Karpas-422 (cell line): Measurements from ENCODE around the gene DPP6. TPM values are rescaled to one million over a fixed set of nuclear protein-coding genes. Genes with fewer than 3 reads are reported as not detected.

Experiments used
- DNase-seq: peaks from one replicate; pipeline ENCODE4 v3.0.0-alpha.2; 2015
- H2AFZ ChIP-seq: fragments of 200-600 bp; sonication (generic); 2 replicates; pipeline ENCODE4 v1.6.1; 2014; ENCODE audit warnings: antibody characterized with exemption, low read length, mixed read lengths
- H3K27ac ChIP-seq: fragments of 200-600 bp; sonication (generic); 2 replicates; pipeline ENCODE4 v1.5.1; 2014; ENCODE audit warnings: mild to moderate bottlenecking, low read length, moderate library complexity
- H3K27me3 ChIP-seq: fragments of 200-600 bp; sonication (generic); 2 replicates; pipeline ENCODE4 v1.6.1; 2014; ENCODE audit warnings: low read length, mixed read lengths
- H3K36me3 ChIP-seq: fragments of 200-600 bp; sonication (generic); 2 replicates; pipeline ENCODE4 v1.6.1; 2014; ENCODE audit warnings: low read length, mixed read lengths; ENCODE audit not compliant: insufficient read depth
- H3K4me1 ChIP-seq: fragments of 200-600 bp; sonication (generic); 2 replicates; pipeline ENCODE4 v1.6.1; 2014; ENCODE audit warnings: mild to moderate bottlenecking, low read length, mixed read lengths
- H3K4me2 ChIP-seq: fragments of 200-600 bp; sonication (generic); 2 replicates; pipeline ENCODE4 v1.6.1; 2014; ENCODE audit warnings: low read length, low read depth, mild to moderate bottlenecking; ENCODE audit not compliant: poor library complexity, severe bottlenecking
- H3K4me3 ChIP-seq: fragments of 200-600 bp; sonication (generic); 2 replicates; pipeline ENCODE4 v1.5.1; 2014; ENCODE audit warnings: mild to moderate bottlenecking, antibody characterized with exemption, low read length, mixed read lengths
- H3K79me2 ChIP-seq: fragments of 200-600 bp; sonication (generic); 2 replicates; pipeline ENCODE4 v1.6.1; 2014; ENCODE audit warnings: mild to moderate bottlenecking, low read length, mixed read lengths
- H3K9ac ChIP-seq: fragments of 200-600 bp; sonication (generic); 2 replicates; pipeline ENCODE4 v1.6.0; 2014; ENCODE audit warnings: low read length
- H3K9me2 ChIP-seq: fragments of 200-600 bp; sonication (generic), shearing (Covaris generic); replicated peaks from 2 replicates; pipeline ENCODE4 v1.6.0; 2014; ENCODE audit warnings: mild to moderate bottlenecking, low read length, moderate library complexity; ENCODE audit not compliant: insufficient read depth
- H3K9me3 ChIP-seq: fragments of 300-700, 200-600 bp; sonication (generic); 2 replicates; pipeline ENCODE4 v1.6.1; 2014; ENCODE audit warnings: low read length, mixed read lengths
- H4K20me1 ChIP-seq: fragments of 200-600 bp; sonication (generic); 2 replicates; pipeline ENCODE4 v1.6.1; 2014; ENCODE audit warnings: mild to moderate bottlenecking, antibody characterized with exemption, low read length, low read depth; ENCODE audit not compliant: insufficient read depth
- total RNA-seq: library from RNA; depleted of rRNA; stranded (reverse); fragments of >200 nt; shearing (Covaris generic); gene quantifications from 2 replicates; pipeline ENCODE4 v1.2.3, GENCODE V29; 2014; ENCODE audit warnings: low replicate concordance

The DPP6 gene
- total RNA-seq, 1 experiment from 2014 or later: not detected

GRCh38 chr7:154680894-154681659 is 628.9 kb downstream of the DPP6 start:
- Histone ChIP-seq H3K9ac (no peak overlapping the region), H3K27me3 (no peaks in the 10 kb centered on the region), H3K27ac (no peak overlapping the region), H3K79me2 (no peaks in the 10 kb centered on the region), H3K36me3 (no peaks in the 10 kb centered on the region), H2AFZ (no peak overlapping the region), H4K20me1 (no peaks in the 10 kb centered on the region), H3K4me1 (no peaks in the 10 kb centered on the region), H3K4me2 (no peak overlapping the region), H3K4me3 (no peak overlapping the region), H3K9me3 (no peaks in the 10 kb centered on the region), H3K9me2 (no peaks in the 10 kb centered on the region)
- DNase-seq: no peak

DNA sequence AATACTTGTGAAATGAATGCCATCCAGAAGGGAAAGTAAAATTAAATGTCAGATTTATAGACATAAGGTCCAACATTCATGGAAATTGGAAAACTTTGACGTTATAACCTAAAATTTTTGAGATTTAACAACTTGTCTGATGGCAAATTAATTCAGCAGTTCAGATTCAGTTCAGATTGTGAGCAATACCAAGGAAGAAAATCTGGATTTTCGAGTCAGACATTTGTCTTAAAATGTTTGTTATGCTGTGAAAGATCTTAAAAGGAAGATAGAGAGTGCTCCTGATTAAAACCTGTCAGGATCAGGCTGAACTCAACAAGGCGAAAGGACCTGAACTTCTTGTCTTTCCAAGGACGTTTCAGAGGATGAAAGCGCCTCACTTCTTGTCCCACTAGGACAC is 629.8 kb downstream of the DPP6 start:
- Histone ChIP-seq H3K36me3 (no peaks in the 10 kb centered on the region), H2AFZ (no peak overlapping the region), H3K9me2 (no peaks in the 10 kb centered on the region), H3K9me3 (no peaks in the 10 kb centered on the region), H3K4me3 (no peak overlapping the region), H3K79me2 (no peaks in the 10 kb centered on the region), H3K4me1 (no peaks in the 10 kb centered on the region), H3K27me3 (no peaks in the 10 kb centered on the region), H3K9ac (no peak overlapping the region), H4K20me1 (no peaks in the 10 kb centered on the region), H3K27ac (no peak overlapping the region), H3K4me2 (no peak overlapping the region)
- no peak for DNase-seq

DNA sequence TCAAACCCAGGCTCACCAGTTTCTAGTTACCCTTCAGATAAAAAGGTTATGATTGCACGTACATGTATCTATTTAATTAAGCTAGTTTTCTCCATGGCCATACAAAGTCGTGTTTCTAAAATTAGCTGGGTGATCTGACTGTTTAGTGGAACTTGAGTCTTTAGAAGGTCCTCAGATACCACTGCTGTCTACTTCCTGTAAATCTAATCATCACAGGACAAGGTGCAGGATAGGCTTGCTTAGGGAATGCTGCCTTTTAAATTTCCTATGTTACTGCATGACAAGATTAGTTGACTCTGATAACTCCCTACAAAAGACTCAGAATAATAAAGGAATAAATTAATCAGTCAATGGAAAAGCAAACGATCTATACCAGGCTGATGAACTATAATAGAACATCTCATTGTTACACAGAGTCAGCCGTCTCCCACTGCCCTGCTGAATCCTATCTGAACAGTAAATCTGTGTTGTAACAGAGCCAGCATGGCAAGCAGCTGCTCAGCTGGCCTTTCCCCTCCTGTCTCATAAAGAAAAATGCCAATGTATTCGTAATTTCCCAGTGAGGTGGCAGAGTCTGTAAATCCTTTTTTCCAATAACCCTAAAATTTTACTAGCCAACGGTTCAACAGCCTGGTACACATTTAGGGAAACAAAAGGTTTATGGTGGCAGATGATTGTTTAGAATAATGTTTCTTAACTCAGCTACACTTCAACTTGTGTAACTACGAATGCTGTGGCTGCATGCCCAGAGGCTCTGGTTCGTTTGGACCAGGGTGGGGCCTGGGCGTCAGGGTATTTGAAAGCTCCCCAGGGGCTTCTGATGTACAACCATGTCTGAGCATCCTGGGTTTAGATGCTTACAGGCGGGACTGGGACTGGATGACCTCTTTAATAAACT is 632.7 kb downstream of the DPP6 start:
- no peaks in the 10 kb centered on the region for H3K79me2 ChIP-seq
- no peak overlapping the region for H3K4me3 ChIP-seq
- no peaks in the 10 kb centered on the region for H3K27me3 ChIP-seq
- no peaks in the 10 kb centered on the region for H4K20me1 ChIP-seq
- H3K9me3 ChIP-seq: no peaks in the 10 kb centered on the region
- DNase-seq: no peak
- no peak overlapping the region for H3K9ac ChIP-seq
- H3K36me3 ChIP-seq: no peaks in the 10 kb centered on the region
- H3K9me2 ChIP-seq: no peaks in the 10 kb centered on the region
- H3K4me1 ChIP-seq: no peaks in the 10 kb centered on the region
- H2AFZ ChIP-seq: no peak overlapping the region
- H3K27ac ChIP-seq: no peak overlapping the region
- no peak overlapping the region for H3K4me2 ChIP-seq

- H3K4me1 ChIP-seq: no peaks in the 10 kb centered on the region
- DNase-seq: no peak
- no peak overlapping the region for H3K27ac ChIP-seq
- no peaks in the 10 kb centered on the region for H3K36me3 ChIP-seq
- H3K9me3 ChIP-seq: no peaks in the 10 kb centered on the region
- H3K27me3 ChIP-seq: no peaks in the 10 kb centered on the region
- H3K9me2 ChIP-seq: no peaks in the 10 kb centered on the region
- no peaks in the 10 kb centered on the region for H3K79me2 ChIP-seq
- no peak overlapping the region for H3K4me3 ChIP-seq
- H3K4me2 ChIP-seq: no peak overlapping the region
- no peak overlapping the region for H2AFZ ChIP-seq
- H3K9ac ChIP-seq: no peak overlapping the region
- no peaks in the 10 kb centered on the region for H4K20me1 ChIP-seq
Observed at GRCh38 chr7:154685564-154685901, 633.3 kb downstream of the DPP6 start.

DNA sequence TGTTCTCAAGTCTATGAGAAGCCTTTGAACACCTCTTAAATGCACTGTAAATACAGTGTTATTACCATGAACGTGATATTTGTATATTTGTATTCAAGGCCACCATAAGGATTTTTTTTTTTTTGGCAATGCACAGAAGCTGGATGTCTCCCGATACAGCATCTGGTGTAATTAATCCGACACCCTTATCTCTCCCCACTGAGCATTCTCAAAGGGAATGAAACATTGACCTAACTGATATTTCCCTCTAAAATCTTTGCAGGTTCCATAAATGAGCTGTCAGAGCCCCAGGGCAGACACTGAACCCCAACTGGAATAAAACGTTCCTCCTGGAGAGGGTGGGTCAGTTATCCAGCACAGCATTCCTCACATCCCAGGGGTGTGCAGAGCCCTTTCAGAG is 634.1 kb downstream of the DPP6 start:
- no peaks in the 10 kb centered on the region for H3K4me1 ChIP-seq
- no peak overlapping the region for H3K9ac ChIP-seq
- no peaks in the 10 kb centered on the region for H3K9me3 ChIP-seq
- no peak overlapping the region for H3K4me3 ChIP-seq
- DNase-seq: no peak
- H3K27ac ChIP-seq: no peak overlapping the region
- no peaks in the 10 kb centered on the region for H3K9me2 ChIP-seq
- H4K20me1 ChIP-seq: no peaks in the 10 kb centered on the region
- no peaks in the 10 kb centered on the region for H3K36me3 ChIP-seq
- H3K4me2 ChIP-seq: no peak overlapping the region
- no peak overlapping the region for H2AFZ ChIP-seq
- H3K79me2 ChIP-seq: no peaks in the 10 kb centered on the region
- no peaks in the 10 kb centered on the region for H3K27me3 ChIP-seq

GRCh38 chr7:154688952-154689351 is 636.8 kb downstream of the DPP6 start:
- Histone ChIP-seq H3K79me2 (no peaks in the 10 kb centered on the region), H2AFZ (no peak overlapping the region), H3K4me3 (no peak overlapping the region), H3K4me2 (no peak overlapping the region), H3K27ac (no peak overlapping the region), H3K36me3 (no peaks in the 10 kb centered on the region), H4K20me1 (no peaks in the 10 kb centered on the region), H3K4me1 (no peaks in the 10 kb centered on the region), H3K9me2 (no peaks in the 10 kb centered on the region), H3K9me3 (no peaks in the 10 kb centered on the region), H3K27me3 (no peaks in the 10 kb centered on the region), H3K9ac (no peak overlapping the region)
- no peak for DNase-seq

DNA sequence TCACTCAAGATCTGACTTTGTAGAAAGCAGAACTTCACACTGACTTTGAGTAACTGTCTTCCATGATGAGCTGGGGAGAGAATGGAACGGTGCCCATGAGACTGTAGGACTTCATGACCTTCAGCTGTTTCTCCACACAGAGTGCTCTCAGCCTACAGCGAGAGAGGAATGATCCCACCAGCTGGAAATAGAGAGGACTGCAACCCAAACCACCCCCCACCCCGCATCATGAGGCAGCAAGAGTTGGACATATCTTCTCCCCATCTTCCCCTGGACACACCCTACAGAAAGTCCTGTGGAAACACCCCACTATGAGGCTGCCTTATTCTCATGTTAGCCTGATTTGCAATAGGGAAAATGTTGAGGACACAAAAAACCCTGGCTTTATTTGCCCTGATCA is 638.2 kb downstream of the DPP6 start:
- H3K4me2 ChIP-seq: no peak overlapping the region
- H2AFZ ChIP-seq: no peak overlapping the region
- no peak for DNase-seq
- H3K36me3 ChIP-seq: no peaks in the 10 kb centered on the region
- H3K79me2 ChIP-seq: no peaks in the 10 kb centered on the region
- no peaks in the 10 kb centered on the region for H4K20me1 ChIP-seq
- no peak overlapping the region for H3K9ac ChIP-seq
- no peaks in the 10 kb centered on the region for H3K9me3 ChIP-seq
- H3K4me3 ChIP-seq: no peak overlapping the region
- H3K4me1 ChIP-seq: no peaks in the 10 kb centered on the region
- no peak overlapping the region for H3K27ac ChIP-seq
- no peaks in the 10 kb centered on the region for H3K27me3 ChIP-seq
- no peaks in the 10 kb centered on the region for H3K9me2 ChIP-seq

GRCh38 chr7:154693661-154694060 is 641.5 kb downstream of the DPP6 start:
- H2AFZ ChIP-seq: no peak overlapping the region
- H3K27ac ChIP-seq: no peak overlapping the region
- no peaks in the 10 kb centered on the region for H3K27me3 ChIP-seq

More at GRCh38 chr7:154693661-154694060, 641.5 kb downstream of the DPP6 start:
- Histone ChIP-seq H3K9me3 (no peaks in the 10 kb centered on the region), H3K9me2 (no peaks in the 10 kb centered on the region), H3K79me2 (no peaks in the 10 kb centered on the region), H4K20me1 (no peaks in the 10 kb centered on the region), H3K4me1 (no peaks in the 10 kb centered on the region), H3K4me3 (no peak overlapping the region), H3K4me2 (no peak overlapping the region), H3K9ac (no peak overlapping the region), H3K36me3 (no peaks in the 10 kb centered on the region)
- DNase-seq: peak; percentile 43
